HG03460 (cell line): Measurements from ENCODE around the gene RAG1.
"Not testable (repeated sequence)": the region's sequence is repeated elsewhere in the genome, so short reads cannot be mapped to it uniquely, and the experiment has no call there.

Experiments
- ATAC-seq: cut with Tn5 transposase; IDR thresholded peaks from one replicate; pipeline ENCODE4 v1.9.1; 2021; ENCODE audit not compliant: unreplicated experiment

RAG1 gene

GRCh38 chr11:36567694-36568093 is at the start of gene RAG1:
TSS of gene RAG1 (plus strand) at chr11:36568007. CDS start at chr11:36573305, 5,298 bp downstream.
- no peak for ATAC-seq

- no peak for ATAC-seq
These were observed 37.0 kb upstream of the RAG1 start for GRCh38 chr11:36530840-36531239.

- no peak for ATAC-seq
These were observed 34.7 kb upstream of the RAG1 start for GRCh38 chr11:36532941-36533601.

- no peak for ATAC-seq
These were observed 33.4 kb upstream of the RAG1 start for GRCh38 chr11:36534276-36534840.

- ATAC-seq: peak; percentile 96
These were observed 26.8 kb upstream of the RAG1 start for GRCh38 chr11:36540998-36541397.

GRCh38 chr11:36550385-36551115 is 17.3 kb upstream of the RAG1 start:
- no peak for ATAC-seq

GRCh38 chr11:36557390-36557789 is 10.4 kb upstream of the RAG1 start:
- not testable (repeated sequence) for ATAC-seq

GRCh38 chr11:36557991-36558390 is 9.8 kb upstream of the RAG1 start:
- no peak for ATAC-seq

GRCh38 chr11:36558571-36559413 is 9.0 kb upstream of the RAG1 start:
- peak; percentile 93 for ATAC-seq

- ATAC-seq: no peak
These were observed 3.3 kb upstream of the RAG1 start for GRCh38 chr11:36564376-36565030.

GRCh38 chr11:36565031-36565610 is 2.7 kb upstream of the RAG1 start:
- ATAC-seq: no peak

- no peak for ATAC-seq
These were observed 1.3 kb upstream of the RAG1 start for GRCh38 chr11:36566407-36567053.

- no peak for ATAC-seq
These were observed 1.3 kb downstream of the RAG1 start for GRCh38 chr11:36569095-36569494.

GRCh38 chr11:36574486-36574885 is 6.7 kb downstream of the RAG1 start:
- no peak for ATAC-seq

- no peak for ATAC-seq
These were observed 9.6 kb downstream of the RAG1 start for GRCh38 chr11:36577373-36577772.

- ATAC-seq: no peak
These were observed 10.1 kb downstream of the RAG1 start for GRCh38 chr11:36577859-36578258.

GRCh38 chr11:36578458-36578857 is 10.7 kb downstream of the RAG1 start:
- no peak for ATAC-seq

- no peak for ATAC-seq
These were observed 13.7 kb downstream of the RAG1 start for GRCh38 chr11:36581536-36581935.

- no peak for ATAC-seq
These were observed 15.9 kb downstream of the RAG1 start for GRCh38 chr11:36583667-36584066.

- ATAC-seq: no peak
These were observed 18.7 kb downstream of the RAG1 start for GRCh38 chr11:36586543-36586942.
